Fibroblast of villous mesenchyme (primary cell): ENCODE measurements around the gene BMP7. TPM values are rescaled to one million over a fixed set of nuclear protein-coding genes. Genes with fewer than 3 reads are reported as not detected.

Experiments used
- DNase-seq: peaks from one replicate; pipeline ENCODE4 v3.0.0-alpha.2; 2010; ENCODE audit warnings: low read depth
- H3K4me3 ChIP-seq: 2 replicates; pipeline ENCODE4 v1.5.1; 2011; ENCODE audit warnings: low read depth, mild to moderate bottlenecking, low read length
- CTCF ChIP-seq: IDR thresholded peaks from 2 replicates; pipeline ENCODE4 v1.5.1; 2012; ENCODE audit warnings: low read depth, mild to moderate bottlenecking, low read length; ENCODE audit not compliant: insufficient read depth
- total RNA-seq: library from RNA; depleted of rRNA; stranded (reverse); fragments of >200 nt; gene quantifications from 2 replicates; pipeline ENCODE4 v1.2.3, GENCODE V29; 2012

BMP7 gene
- total RNA-seq, 1 donor = not detected

GRCh38 chr20:57222631-57222950 lies 43.9 kb downstream of the BMP7 start:
- DNase-seq = no peak
- no peak for TF ChIP-seq CTCF
- H3K4me3 ChIP-seq = no peak overlapping the region

DNA sequence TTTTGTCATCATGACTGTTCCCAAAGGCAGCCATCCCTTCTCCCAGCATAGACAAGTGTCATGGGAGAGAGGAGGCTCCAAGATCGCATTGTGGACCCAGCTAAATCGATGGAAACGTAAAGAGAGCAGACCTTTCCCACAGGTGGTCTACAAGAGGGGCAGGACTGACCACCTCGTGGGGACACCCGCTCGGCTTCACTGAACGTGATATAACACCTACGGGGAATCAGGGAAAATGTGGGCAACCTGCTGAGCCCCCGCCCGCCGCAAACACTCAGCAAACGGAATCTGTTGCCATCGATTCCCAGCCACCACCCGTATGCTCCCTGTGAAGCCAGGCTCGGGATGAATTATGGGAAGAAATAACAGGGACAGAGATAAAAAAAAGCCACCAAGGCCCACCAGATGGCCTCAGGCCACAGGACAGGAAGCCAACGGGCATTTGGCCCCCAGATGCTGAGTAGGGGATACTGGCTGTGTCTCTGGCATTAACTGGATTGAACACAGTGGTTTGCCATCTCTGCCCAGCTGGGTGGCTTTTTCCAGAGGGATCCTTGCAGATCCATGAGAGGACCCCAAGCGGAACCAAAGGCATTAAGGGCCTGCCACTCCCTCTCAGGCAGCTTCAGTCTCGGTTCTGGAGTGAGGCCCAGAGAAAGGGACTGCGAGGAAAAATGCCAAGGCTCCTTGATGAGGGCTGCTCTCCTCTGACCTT lies 44.4 kb downstream of the BMP7 start:
- TF ChIP-seq CTCF = no peak
- DNase-seq = no peak
- H3K4me3 ChIP-seq = no peak overlapping the region

DNA sequence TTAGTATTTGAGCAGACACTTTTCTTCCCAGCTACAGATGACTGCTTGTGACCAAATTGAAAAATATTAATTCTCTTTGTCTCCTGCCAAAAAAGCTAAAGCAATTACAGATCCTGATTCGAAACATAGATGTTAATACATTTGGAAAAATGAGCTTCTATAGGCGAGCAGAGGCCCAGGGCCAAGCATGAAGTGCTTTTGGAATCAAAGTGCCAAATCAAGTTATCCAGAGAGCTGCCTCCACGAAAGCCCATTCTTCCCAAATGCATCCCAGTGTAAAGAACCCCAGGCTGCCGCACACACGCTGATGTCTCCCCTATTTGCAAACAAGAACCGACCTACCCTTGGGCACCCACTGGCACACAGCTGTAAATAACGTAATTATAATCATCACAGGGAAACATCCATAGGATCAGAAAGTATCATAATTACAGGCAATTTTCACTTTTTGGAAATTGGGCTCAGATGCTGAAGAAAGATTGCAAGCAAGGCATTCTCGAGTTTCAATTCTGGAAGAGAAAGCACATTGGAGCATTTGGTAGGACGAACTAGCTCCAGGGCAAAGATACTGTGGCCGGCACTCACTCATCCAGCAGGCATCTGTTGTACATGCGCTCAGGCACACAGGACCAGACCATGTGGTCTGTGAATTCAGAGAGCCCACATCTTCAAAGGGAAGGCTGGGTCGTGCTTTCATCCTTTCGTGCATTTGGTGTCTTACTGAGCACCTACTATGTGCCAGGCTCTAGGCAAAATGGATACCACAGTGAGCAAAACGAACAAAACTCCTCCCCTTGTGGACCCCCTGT lies 45.9 kb downstream of the BMP7 start:
- H3K4me3 ChIP-seq = no peak overlapping the region
- no peak for DNase-seq
- TF ChIP-seq CTCF = no peak

- DNase-seq = no peak
- TF ChIP-seq CTCF = no peak
- H3K4me3 ChIP-seq = no peak overlapping the region
Observed at GRCh38 chr20:57219071-57219677, 47.3 kb downstream of the BMP7 start.

DNA sequence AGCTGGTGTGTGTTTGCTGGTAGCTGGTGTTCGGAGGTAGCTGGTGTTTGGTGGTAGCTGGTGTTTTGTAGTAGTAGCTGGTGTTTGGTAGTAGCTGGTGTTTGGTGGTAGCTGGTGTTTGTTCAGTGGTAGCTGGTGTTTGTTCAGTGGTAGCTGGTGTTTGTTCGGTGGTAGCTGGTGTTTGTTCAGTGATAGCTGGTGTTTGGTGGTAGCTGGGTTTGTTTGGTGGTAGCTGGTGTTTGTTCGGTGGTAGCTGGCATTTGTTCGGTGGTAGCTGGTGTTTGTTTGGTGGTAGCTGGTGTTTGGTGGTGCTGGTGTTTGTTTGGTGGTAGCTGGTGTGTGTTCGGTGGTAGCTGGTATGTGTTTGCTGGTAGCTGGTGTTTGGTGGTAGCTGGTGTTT lies 48.0 kb downstream of the BMP7 start:
- no peak overlapping the region for H3K4me3 ChIP-seq
- TF ChIP-seq CTCF = no peak
- no peak for DNase-seq

- H3K4me3 ChIP-seq = no peak overlapping the region
- TF ChIP-seq CTCF = no peak
- no peak for DNase-seq
Observed at GRCh38 chr20:57217802-57218201, 48.6 kb downstream of the BMP7 start.
